Activated CD4-positive, alpha-beta T cell treated with anti-CD3 and anti-CD28 coated beads, Interleukin-2, amount 50 U/mL, for 1 hour (primary cell): ENCODE measurements around the gene DBNL.

ENCODE experiments used
- DNase-seq: peaks from one replicate; pipeline ENCODE4 v3.0.0-alpha.2; 2020

DBNL gene

DNA sequence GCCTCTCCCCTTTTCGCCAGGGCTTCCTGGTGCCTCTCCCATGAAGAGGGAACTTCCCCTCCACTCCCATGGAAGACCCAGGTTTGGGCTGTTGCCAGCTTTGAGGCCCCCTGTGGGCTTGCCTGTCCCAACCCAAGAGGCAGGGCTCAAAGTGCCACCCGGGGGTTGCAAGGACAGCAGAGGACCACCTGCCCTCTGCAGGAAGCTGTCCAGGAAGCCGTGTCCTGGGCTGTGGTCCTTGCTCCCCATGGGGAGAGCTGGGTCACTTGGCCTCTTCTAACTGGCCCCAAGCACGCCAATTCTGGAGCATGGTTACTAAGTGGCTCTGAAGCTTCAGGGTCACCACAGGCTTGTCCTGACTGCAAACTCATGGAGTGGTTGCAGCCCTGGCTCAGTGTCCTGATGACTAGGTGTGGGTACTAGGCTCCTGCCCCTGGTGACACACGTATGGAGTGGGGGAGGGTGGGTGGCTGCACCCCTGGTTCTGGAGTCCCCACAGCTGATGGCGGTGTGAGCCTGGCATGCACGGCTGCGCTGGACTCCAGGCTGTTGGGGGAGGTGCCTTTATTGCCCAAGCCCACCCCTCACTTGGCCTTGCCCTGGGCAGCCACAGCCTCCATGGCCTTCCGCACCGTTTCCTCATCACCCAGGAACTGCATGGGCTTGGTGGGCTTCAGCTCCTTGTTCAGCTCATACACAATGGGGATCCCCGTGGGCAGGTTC is 17.8 kb downstream of the DBNL start:
- no peak for DNase-seq

DNA sequence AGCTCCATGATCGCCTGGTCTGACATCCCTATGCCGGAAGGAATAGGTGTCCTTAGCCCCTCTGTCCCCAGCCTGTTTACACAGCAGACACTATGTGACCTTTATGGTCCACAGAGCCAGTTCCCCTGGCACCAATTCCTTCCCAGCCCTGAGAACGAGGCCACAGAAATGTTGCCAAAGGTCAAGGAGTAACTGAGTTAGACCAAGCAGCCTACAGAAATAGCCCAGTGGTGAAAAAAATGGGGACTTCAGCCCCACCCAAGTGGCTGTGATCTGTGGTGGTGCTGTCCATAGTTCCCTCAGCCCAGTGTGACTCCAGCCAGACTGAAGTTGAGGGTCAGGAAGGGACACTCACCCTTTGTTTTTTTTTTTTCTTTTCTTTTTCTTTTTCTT is 18.4 kb downstream of the DBNL start:
- DNase-seq: no peak

DNA sequence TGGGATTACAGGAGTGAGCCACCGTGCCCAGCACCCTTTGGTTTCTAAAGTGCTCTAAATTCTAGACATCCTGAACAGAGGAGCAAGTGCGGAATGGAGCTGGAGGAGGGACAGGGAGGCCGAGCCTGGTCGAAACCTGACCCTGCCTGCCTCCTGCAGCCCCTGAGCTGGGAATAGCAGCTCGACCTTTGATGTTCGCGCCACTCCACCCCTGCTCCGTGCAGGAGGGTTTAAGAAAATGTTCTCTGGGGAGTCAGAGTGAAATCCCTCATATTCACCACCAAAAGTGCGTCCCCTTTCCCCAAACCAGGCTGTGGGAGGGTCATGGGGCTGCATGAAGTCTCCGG is 19.0 kb downstream of the DBNL start:
- no peak for DNase-seq

GRCh38 chr7:44063894-44064651 is 19.6 kb downstream of the DBNL start:
- DNase-seq: no peak

DNA sequence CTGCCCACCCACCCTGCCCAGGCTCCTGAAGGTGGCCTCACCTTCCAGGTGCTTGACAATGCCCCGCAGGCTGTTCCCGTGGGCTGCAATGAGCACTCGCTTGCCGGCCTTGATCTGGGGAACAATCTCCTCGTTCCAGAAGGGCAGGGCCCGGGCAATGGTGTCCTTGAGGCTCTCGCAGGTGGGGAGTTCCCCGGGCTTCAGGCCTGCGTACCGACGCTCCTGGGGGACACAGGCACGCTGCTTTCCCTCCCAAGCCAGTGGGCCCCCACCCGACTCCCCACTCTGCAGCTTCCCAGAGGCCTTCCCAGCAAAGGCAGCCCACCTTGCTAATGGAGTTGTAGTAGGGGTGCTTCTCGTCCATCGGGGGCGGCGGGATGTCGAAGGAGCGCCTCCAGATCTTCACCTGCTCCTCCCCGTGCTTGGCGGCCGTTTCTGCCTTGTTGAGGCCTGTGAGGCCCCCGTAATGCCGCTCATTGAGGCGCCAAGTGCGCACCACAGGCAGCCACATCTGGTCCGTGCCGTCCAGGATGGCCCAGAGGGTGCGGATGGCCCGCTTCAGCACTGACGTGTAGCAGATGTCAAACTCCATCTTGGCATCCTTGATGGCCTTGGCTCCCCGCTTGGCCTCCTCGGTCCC is 20.4 kb downstream of the DBNL start:
- DNase-seq: no peak

- no peak for DNase-seq
These were observed 21.1 kb downstream of the DBNL start, which contains the start of gene PGAM2 for GRCh38 chr7:44065431-44066110. TSS of gene PGAM2 (minus strand) at chr7:44065567. CDS start at chr7:44065529, 38 bp downstream.

DNA sequence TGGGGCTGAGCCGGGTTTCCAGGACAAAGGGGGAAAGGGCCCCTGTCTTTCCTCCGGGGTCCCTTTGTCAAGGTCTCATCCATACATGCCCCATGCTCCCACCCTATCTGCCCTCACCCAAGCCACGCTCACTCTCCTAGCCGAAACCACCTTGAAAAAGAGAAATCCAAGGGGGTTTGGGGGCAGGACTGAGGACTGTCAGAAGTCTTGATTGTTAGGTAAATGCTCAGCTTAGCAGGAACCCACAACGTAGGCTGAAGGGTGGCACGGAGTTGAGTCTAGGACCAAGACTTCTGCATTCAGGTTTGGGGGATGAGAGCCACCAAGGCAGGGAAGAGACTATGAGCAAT is 21.6 kb downstream of the DBNL start:
- no peak for DNase-seq

- no peak for DNase-seq
These were observed 22.1 kb downstream of the DBNL start for GRCh38 chr7:44066494-44067063.

DNA sequence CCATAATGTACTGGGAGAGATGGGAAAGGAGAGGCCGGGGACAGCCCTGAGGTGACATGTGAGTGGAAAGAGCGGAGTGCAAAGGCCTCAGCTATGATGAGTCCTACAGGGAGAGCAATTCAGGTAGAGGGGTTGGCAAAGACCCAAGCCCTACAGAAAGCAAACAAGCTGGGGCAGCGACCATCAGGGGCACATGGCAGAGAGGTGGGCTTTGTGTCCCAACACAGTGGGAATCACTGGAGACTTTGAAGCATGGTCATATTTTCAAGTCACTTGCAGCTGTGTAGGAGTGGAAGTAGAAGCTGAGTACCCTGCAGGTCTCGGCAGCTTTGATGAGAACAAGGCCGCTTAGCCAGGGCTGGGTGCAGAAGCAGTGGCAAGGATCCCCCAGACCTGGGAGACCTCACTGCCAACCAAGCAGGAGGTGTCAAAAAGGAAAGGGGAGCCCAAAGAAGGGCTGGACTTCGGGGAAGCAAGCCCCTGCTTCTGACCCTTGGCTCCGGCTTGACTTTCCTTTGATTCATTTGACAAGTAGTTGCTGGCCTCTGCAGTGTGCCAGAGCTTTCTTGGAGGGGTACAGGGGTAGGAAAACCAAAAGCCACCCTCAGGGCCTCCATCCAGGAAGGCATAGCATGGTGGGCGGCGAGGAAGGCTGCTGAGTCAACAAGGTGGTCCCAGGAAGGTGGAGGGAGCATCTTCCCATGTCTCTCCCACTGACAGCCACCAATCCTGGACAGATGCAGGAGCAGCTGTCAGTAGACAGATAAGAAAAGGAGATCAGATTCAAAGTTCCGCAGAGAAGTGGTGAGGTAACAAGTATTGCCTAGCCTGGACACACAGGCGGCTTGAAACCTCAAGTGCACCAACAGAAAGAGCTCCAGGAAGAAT is 22.8 kb downstream of the DBNL start:
- DNase-seq: no peak

GRCh38 chr7:44068054-44068453 is 23.6 kb downstream of the DBNL start:
- no peak for DNase-seq

DNA sequence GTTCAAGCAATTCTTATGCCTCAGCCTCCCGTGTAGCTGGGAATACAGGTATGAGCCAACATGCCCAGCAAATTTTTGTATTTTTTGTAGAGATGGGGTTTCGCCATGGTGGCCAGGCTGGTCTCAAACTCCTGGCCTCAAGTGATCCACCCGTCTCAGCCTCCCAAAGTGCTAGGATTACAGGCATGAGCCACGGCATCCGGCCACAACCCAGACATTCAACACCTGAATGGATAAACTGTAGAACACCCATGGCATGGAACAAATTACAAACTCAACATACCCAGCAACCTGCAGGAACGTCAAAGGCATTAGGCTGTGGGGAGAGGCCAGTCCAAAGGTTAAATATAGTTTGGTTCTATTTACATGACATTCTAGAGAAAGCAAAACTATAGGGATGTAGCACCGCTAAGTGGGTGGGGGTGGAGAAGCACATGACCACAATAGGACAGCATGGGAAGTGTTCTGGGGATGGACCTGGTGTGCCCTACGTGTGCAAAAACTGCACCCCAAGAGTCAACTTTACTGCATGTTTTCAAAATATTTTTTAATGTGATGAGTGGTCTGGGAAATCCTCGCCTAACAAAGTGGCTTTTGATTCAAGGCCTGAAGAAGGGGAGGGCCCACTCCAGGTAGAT is 27.3 kb downstream of the DBNL start:
- no peak for DNase-seq

DNA sequence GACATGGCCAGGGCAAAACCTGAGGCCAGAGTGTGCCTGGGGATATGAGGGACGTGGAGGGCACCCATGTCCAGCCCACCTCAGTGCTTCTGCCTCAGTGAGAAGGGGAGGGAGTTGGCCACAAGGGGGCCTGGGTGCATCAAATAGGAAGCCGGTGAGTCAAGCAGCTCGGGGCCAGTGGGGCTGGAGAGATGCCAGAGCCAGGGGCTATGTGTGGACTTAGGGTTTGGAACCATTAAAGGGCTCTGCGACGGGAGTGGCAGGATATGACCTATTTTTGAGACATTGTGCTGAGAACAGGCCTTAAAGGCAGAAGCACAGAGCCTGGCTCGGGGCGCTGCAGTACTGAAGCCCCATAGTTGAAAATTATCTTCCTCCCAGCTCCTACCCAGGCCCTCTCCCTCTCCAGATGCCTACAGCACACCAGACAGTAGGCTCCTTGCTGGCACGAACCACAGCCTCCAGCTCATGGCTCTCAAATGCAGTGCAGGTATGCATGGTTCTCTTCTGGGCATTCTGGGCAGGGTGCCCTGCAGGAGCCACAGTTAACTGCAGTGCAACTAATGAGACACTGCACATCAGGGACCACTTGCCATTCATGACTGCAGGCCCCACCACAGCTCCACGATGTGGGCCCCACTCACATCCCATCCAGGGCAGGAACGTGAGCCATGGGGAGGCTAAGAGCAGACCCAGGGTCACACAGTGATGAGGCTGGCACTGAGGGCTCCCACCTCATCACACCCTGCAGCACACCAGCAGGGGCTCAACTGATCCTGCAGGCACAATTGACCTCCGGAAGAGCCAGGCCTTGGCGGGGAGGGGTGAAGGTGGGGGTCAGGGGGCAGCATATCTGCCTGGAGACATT is 28.1 kb downstream of the DBNL start:
- peak; percentile 31 for DNase-seq

GRCh38 chr7:44073664-44074348 is 29.3 kb downstream of the DBNL start:
- no peak for DNase-seq

- DNase-seq: no peak
These were observed 29.8 kb downstream of the DBNL start for GRCh38 chr7:44074349-44074695.

DNA sequence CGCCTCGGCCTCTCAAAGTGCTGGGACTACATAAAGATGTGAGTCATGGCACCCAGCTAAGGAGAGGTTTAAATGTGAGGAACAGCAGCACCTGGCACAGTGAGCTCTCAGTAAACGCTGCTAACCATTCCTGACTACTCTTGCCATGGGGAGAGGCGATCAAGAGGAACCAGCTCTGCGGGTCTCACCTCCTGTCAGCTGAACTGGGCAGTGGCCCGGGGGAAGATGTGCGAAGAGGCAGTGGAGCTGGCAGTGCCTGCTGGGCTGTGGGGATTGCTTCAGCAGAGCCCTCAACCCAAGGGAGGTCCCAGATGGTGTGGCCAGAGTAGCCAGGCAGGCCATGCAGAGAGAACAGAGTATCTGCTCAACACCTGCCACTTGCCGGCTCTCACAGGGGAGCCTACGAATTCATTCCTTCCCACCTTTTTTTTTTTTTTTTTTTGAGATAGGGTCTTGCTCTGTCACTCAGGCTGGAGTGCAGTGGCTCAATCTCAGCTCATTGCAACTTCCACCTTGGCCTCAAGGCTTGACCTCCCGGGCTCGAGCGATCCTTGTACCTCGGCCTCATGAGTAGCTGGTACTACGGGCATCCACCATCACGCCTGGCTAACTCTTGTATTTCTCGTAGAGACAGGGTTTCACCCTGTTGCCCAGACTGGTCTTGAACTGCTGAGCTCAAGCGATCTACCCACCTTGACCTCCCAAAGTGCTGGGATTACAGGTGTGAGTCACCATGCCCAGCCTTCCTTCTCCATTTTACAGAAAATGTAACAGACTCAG is 31.0 kb downstream of the DBNL start:
- DNase-seq: no peak

DNA sequence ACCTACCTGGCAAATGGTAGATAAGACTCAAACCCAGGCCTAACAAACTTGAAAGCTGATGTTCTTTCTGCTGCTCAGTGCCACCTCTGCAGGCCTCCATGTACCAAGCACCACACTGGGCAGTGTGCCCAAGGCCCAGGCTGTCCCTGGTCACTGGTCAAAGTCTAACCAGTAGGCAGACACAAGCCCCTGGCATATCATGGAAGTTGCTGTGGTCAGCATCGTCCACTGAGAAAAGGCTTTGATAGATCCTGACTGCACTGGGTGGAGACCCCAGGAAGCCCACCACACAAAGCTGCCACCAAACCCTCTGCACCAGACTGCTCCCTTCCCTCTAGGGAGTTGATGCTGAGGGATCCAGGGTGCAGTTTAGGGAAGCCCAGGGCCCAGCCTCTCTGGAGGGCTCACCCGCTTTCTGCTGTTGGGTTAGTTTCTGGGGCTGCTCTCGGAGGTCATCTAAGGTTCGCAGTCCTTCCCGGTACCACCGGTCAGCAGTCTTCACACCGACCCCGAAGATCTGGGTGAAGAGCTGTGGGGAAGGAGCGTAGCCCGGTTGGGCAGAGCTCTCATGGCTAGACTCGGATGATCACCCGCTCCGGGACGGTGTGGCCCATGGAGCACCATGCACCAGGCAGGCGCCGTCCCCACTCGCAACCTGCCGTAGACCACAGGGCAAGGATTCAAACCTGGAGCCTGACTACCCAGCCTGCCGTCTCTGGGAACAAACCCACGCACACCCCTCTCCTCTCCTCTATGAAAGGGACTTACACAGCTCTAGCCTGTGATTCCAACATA is 31.8 kb downstream of the DBNL start:
- no peak for DNase-seq

DNA sequence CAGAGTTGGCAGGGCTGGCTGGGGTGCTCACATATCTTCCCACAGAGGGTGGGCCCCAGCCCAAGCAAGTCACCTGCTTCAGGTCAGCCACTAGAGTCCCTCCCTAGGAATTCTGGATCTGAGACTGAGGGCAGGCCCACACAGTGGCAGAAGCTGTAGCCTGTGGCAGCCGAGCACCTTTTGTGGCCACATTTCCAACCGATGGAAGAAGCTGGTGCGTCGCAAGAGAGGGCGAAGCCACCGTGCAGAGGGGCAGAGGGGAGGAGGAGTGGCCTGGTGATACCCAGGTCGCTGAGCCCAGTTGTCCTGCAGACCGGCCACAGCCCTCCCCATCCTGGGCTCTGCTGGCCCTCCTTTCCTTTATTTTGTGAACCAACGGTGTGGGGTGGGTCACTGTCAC is 32.6 kb downstream of the DBNL start:
- DNase-seq: no peak

DNA sequence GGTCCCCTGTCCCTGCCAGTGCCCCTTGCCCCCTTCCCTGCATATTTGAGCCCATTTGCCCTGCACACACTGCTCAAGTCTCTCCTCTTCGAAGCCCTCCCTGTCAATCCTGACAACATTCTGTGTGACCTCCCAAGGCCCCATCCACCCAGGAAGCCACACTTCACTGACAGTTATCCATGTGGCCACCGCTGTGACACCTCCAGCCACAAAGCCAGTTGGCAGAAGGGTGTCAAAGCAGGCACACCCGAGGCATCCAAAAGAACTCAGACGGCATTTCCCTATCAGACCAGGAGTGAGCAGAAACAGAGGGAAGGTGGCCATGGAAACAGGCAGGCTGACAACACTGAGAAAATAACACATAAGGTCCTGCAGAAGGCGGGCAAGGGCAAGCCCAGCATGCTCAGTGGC is 33.2 kb downstream of the DBNL start:
- no peak for DNase-seq
